Lung (tissue), 12 donors: ENCODE data around the gene FBXL17. TPM values are rescaled to one million over a fixed set of nuclear protein-coding genes. Genes with fewer than 3 reads are reported as not detected.

ENCODE experiments used
- ATAC-seq: fragments of 200-7000 bp; cut with Tn5 transposase; one replicate; pipeline ENCODE4 v1.9.1; 2020; ENCODE audit warnings: moderate number of reproducible peaks; ENCODE audit not compliant: insufficient read depth, low FRiP score
- DNase-seq, 3 donors: peaks; one replicate each; pipeline ENCODE4 v3.0.0-alpha.2; 2013 to 2017
- H3K27ac ChIP-seq, 2 donors: one replicate each; pipeline ENCODE4 v1.5.1; 2013; ENCODE audit warnings: mild to moderate bottlenecking in 2 of 2, moderate library complexity in 2 of 2, control low read depth in 1 of 2, inconsistent platforms in 1 of 2, low read depth in 1 of 2, low read length in 1 of 2
- H3K27me3 ChIP-seq, 3 donors: one replicate each; pipeline ENCODE4 v1.5.1; 2013; ENCODE audit warnings: low read length in 2 of 3; ENCODE audit not compliant: control insufficient read depth in 3 of 3, insufficient read depth in 3 of 3
- H3K36me3 ChIP-seq, 4 donors: one replicate each; pipeline ENCODE4 v1.5.1; 2013; ENCODE audit warnings: low read length in 4 of 4, mild to moderate bottlenecking in 1 of 4, moderate library complexity in 1 of 4; ENCODE audit not compliant: control insufficient read depth in 4 of 4, insufficient read depth in 4 of 4
- H3K4me1 ChIP-seq, 5 donors: one replicate each; pipeline ENCODE4 v1.5.1; 2013; ENCODE audit warnings: low read length in 5 of 5, mild to moderate bottlenecking in 2 of 5, moderate library complexity in 1 of 5; ENCODE audit not compliant: control insufficient read depth in 5 of 5, insufficient read depth in 5 of 5
- H3K4me3 ChIP-seq: one replicate; pipeline ENCODE4 v1.5.1; 2013; ENCODE audit warnings: mild to moderate bottlenecking, control low read depth, moderate library complexity
- H3K9ac ChIP-seq, 2 donors: one replicate each; pipeline ENCODE4 v1.5.1; 2013; ENCODE audit warnings: low read length in 2 of 2, control low read depth in 1 of 2; ENCODE audit not compliant: insufficient read depth in 1 of 2
- H3K9me3 ChIP-seq, 4 donors: one replicate each; pipeline ENCODE4 v1.5.1; 2013; ENCODE audit warnings: low read length in 3 of 4, mild to moderate bottlenecking in 1 of 4, moderate library complexity in 1 of 4; ENCODE audit not compliant: control insufficient read depth in 4 of 4, insufficient read depth in 3 of 4
- WGBS, 2 donors: extraction: QIAGEN DNeasy Blood & Tissue Kit; methylation state at CpG; one replicate each; pipeline ENCODE4 v1.1.7; 2013; 5-methylcytosine and 5-hydroxymethylcytosine counted together
- polyA plus RNA-seq, 2 donors: library from polyadenylated mRNA; stranded (reverse); fragments of 200-250 nt; gene quantifications; one replicate each; pipeline ENCODE4 v1.2.1, GENCODE V29; 2013
- total RNA-seq, 2 donors: library from RNA; depleted of rRNA in 1 of 2; stranded (reverse); fragments of >200 nt in 1 of 2; gene quantifications; one replicate each; pipeline ENCODE4 v1.2.1, GENCODE V29; 2014 to 2021
- TF ChIP-seq, protein P1 (sequence below): IDR thresholded peaks from 2 replicates; pipeline ENCODE4 v1.5.1; 2012; ENCODE audit warnings: mild to moderate bottlenecking; ENCODE audit errors: control extremely low read depth, extremely low read depth
- donor health status: control.
- donor health status: control.
- donor health status: Bipolar disorder and iron deficiency.
- donor health status: healthy.
- donor health status: DM: yes; HTN: yes; CAD: no.

Gene FBXL17
- total and polyA plus RNA-seq, 4 donors = 4.0 to 23.9 (median 13.6) TPM

- TF ChIP-seq, protein P1, sequence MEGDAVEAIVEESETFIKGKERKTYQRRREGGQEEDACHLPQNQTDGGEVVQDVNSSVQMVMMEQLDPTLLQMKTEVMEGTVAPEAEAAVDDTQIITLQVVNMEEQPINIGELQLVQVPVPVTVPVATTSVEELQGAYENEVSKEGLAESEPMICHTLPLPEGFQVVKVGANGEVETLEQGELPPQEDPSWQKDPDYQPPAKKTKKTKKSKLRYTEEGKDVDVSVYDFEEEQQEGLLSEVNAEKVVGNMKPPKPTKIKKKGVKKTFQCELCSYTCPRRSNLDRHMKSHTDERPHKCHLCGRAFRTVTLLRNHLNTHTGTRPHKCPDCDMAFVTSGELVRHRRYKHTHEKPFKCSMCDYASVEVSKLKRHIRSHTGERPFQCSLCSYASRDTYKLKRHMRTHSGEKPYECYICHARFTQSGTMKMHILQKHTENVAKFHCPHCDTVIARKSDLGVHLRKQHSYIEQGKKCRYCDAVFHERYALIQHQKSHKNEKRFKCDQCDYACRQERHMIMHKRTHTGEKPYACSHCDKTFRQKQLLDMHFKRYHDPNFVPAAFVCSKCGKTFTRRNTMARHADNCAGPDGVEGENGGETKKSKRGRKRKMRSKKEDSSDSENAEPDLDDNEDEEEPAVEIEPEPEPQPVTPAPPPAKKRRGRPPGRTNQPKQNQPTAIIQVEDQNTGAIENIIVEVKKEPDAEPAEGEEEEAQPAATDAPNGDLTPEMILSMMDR = no peak
- H3K9me3 ChIP-seq = no peaks in the 10 kb centered on the region
- ATAC-seq (no peak), DNase-seq (no peak)
- peaks cover 0 to 2% (median 0%) of the 10 kb centered on the region in 4 donors for H3K36me3 ChIP-seq
- no peak overlapping the region for H3K27ac ChIP-seq
- WGBS, 2 donors = 73 to 80% methylated on average over 3 of the region's 3 CpGs
- H3K27me3 ChIP-seq = no peaks in the 10 kb centered on the region
- no peak overlapping the region for H3K4me3 ChIP-seq
- no peaks in the 10 kb centered on the region for H3K4me1 ChIP-seq
- H3K9ac ChIP-seq = no peak overlapping the region
Observed at GRCh38 chr5:108184940-108185339, 197.0 kb downstream of the FBXL17 start.

- DNase-seq (no peak), ATAC-seq (no peak)
- Histone ChIP-seq H3K4me3 (no peak overlapping the region), H3K27ac (no peak overlapping the region), H3K9ac (no peak overlapping the region), H3K4me1 (no peaks in the 10 kb centered on the region), H3K36me3 (peaks cover 0 to 2% (median 0%) of the 10 kb centered on the region in 4 donors), H3K9me3 (no peaks in the 10 kb centered on the region), H3K27me3 (no peaks in the 10 kb centered on the region)
- WGBS, 2 donors = 83 to 96% methylated on average over 7 of the region's 7 CpGs
- TF ChIP-seq, protein P1 = no peak
Observed at GRCh38 chr5:108181975-108182374, 199.9 kb downstream of the FBXL17 start.

DNA sequence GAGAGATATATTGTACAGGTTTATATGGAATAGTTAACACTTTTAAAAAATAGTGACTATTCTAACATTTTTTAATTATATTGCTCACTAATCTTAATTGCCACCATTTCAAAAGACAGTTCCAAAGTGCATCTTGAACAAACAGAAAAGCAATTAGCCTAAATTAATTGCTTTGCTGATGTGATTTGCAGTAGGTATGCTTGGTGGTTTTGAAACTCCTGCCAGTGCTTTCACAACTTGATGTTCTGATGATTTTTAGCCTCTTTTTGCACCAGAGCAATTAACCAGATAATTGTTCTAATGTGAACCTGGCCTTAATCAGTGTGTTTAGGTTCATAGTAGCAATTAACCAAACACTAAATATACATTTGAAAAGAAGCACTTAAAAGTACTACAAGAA is 207.6 kb downstream of the FBXL17 start:
- TF ChIP-seq, protein P1 = no peak
- H3K9me3 ChIP-seq = no peaks in the 10 kb centered on the region
- ATAC-seq = no peak

GRCh38 chr5:108171759-108172158 is 210.1 kb downstream of the FBXL17 start:
- 96 to 99% methylated on average over 6 of the region's 6 CpGs for whole genome bisulfite sequencing, 2 donors
- Histone ChIP-seq H3K27ac (no peak overlapping the region), H3K9me3 (no peaks in the 10 kb centered on the region), H3K4me1 (peaks cover 0 to 8% (median 2%) of the 10 kb centered on the region in 5 donors), H3K36me3 (no peaks in the 10 kb centered on the region), H3K9ac (no peak overlapping the region), H3K27me3 (no peaks in the 10 kb centered on the region), H3K4me3 (no peak overlapping the region)
- TF ChIP-seq, protein P1 = no peak
- ATAC-seq = no peak
- no peak for DNase-seq

More for the DNA sequence above, 207.6 kb downstream of the FBXL17 start:
- no peak overlapping the region for H3K27ac ChIP-seq
- H3K4me3 ChIP-seq = no peak overlapping the region
- H3K36me3 ChIP-seq = no peaks in the 10 kb centered on the region
- no peaks in the 10 kb centered on the region for H3K4me1 ChIP-seq
- no peak for DNase-seq
- H3K9ac ChIP-seq = no peak overlapping the region
- H3K27me3 ChIP-seq = no peaks in the 10 kb centered on the region
